ENCODE results near the gene NASP. TPM values are rescaled to one million over a fixed set of nuclear protein-coding genes. Genes with fewer than 3 reads are reported as not detected.

Gene NASP
- total RNA-seq, 1 donor from 2014 or later, result 149 TPM

- H3K27ac Mint-ChIP-seq (ENCODE audit: unreplicated experiment), result peak overlapping the region; percentile 87
- H3K9me3 Mint-ChIP-seq (ENCODE audit: unreplicated experiment), result no peaks in the 10 kb centered on the region
- H3K27me3 Mint-ChIP-seq (ENCODE audit: unreplicated experiment), result no peaks in the 10 kb centered on the region
- H3K36me3 Mint-ChIP-seq (ENCODE audit: low read depth, unreplicated experiment), result peaks cover 30% of the 10 kb centered on the region
- H3K4me3 Mint-ChIP-seq (ENCODE audit: unreplicated experiment), result no peak overlapping the region
- TF ChIP-seq CTCF (IDR thresholded peaks at IDR 0.05; ENCODE audit: unreplicated experiment), result no peak
- peaks cover 33% of the 10 kb centered on the region for H3K4me1 Mint-ChIP-seq (ENCODE audit: unreplicated experiment)
- no peak for DNase-seq (ENCODE audit: low spot score)
Measured at GRCh38 chr1:45630429-45630828, 46.6 kb downstream of the NASP start.

GRCh38 chr1:45635211-45635610 is 51.4 kb downstream of the NASP start:
- TF ChIP-seq CTCF (IDR thresholded peaks at IDR 0.05; ENCODE audit: unreplicated experiment), result no peak
- no peak overlapping the region for H3K27ac Mint-ChIP-seq (ENCODE audit: unreplicated experiment)
- no peaks in the 10 kb centered on the region for H3K9me3 Mint-ChIP-seq (ENCODE audit: unreplicated experiment)
- no peak overlapping the region for H3K4me3 Mint-ChIP-seq (ENCODE audit: unreplicated experiment)
- peaks cover 12% of the 10 kb centered on the region for H3K4me1 Mint-ChIP-seq (ENCODE audit: unreplicated experiment)
- DNase-seq (ENCODE audit: low spot score), result no peak
- H3K27me3 Mint-ChIP-seq (ENCODE audit: unreplicated experiment), result no peaks in the 10 kb centered on the region
- peaks cover 22% of the 10 kb centered on the region for H3K36me3 Mint-ChIP-seq (ENCODE audit: low read depth, unreplicated experiment)

- H3K9me3 Mint-ChIP-seq (ENCODE audit: unreplicated experiment), result no peaks in the 10 kb centered on the region
- peak overlapping the region; percentile 54 for H3K4me3 Mint-ChIP-seq (ENCODE audit: unreplicated experiment)
- H3K4me1 Mint-ChIP-seq (ENCODE audit: unreplicated experiment), result peaks cover 2% of the 10 kb centered on the region
- H3K36me3 Mint-ChIP-seq (ENCODE audit: low read depth, unreplicated experiment), result peaks cover 14% of the 10 kb centered on the region
- DNase-seq (ENCODE audit: low spot score), result no peak
- no peaks in the 10 kb centered on the region for H3K27me3 Mint-ChIP-seq (ENCODE audit: unreplicated experiment)
- TF ChIP-seq CTCF (IDR thresholded peaks at IDR 0.05; ENCODE audit: unreplicated experiment), result no peak
- peak overlapping the region; percentile 61 for H3K27ac Mint-ChIP-seq (ENCODE audit: unreplicated experiment)
Measured at GRCh38 chr1:45640293-45640692, 56.5 kb downstream of the NASP start.

- Mint-ChIP-seq H3K27ac (ENCODE audit: unreplicated experiment) (no peak overlapping the region), H3K9me3 (ENCODE audit: unreplicated experiment) (no peaks in the 10 kb centered on the region), H3K4me3 (ENCODE audit: unreplicated experiment) (no peak overlapping the region), H3K36me3 (ENCODE audit: low read depth, unreplicated experiment) (peaks cover 14% of the 10 kb centered on the region), H3K4me1 (ENCODE audit: unreplicated experiment) (peaks cover 16% of the 10 kb centered on the region), H3K27me3 (ENCODE audit: unreplicated experiment) (no peaks in the 10 kb centered on the region)
- TF ChIP-seq CTCF (IDR thresholded peaks at IDR 0.05; ENCODE audit: unreplicated experiment), result no peak
- no peak for DNase-seq (ENCODE audit: low spot score)
Measured at GRCh38 chr1:45643321-45643720, 59.5 kb downstream of the NASP start.

GRCh38 chr1:45643978-45644377 is 60.1 kb downstream of the NASP start:
- Mint-ChIP-seq H3K4me1 (ENCODE audit: unreplicated experiment) (peaks cover 17% of the 10 kb centered on the region), H3K27ac (ENCODE audit: unreplicated experiment) (no peak overlapping the region), H3K4me3 (ENCODE audit: unreplicated experiment) (no peak overlapping the region), H3K36me3 (ENCODE audit: low read depth, unreplicated experiment) (peaks cover 14% of the 10 kb centered on the region), H3K27me3 (ENCODE audit: unreplicated experiment) (no peaks in the 10 kb centered on the region), H3K9me3 (ENCODE audit: unreplicated experiment) (no peaks in the 10 kb centered on the region)
- no peak for DNase-seq (ENCODE audit: low spot score)
- TF ChIP-seq CTCF (IDR thresholded peaks at IDR 0.05; ENCODE audit: unreplicated experiment), result no peak
